Smooth muscle cell (in vitro differentiated cells): ENCODE data around the gene GNA15. TPM values are rescaled to one million over a fixed set of nuclear protein-coding genes. Genes with fewer than 3 reads are reported as not detected.
"Not testable (repeated sequence)": the region's sequence is repeated elsewhere in the genome, so short reads cannot be mapped to it uniquely, and the experiment has no call there.

ENCODE experiments used
- DNase-seq: peaks from one replicate; lab custom pipeline; 2025; ENCODE audit not compliant: unreplicated experiment; lab: John Stamatoyannopoulos, UW
- H2AFZ ChIP-seq: fragments of 200-600 bp; sonication (generic); 2 replicates; pipeline ENCODE4 v1.6.0; 2016; ENCODE audit warnings: antibody characterized with exemption, low read depth, mild to moderate bottlenecking
- H3F3A ChIP-seq: fragments of 200-600 bp; sonication (generic); 2 replicates; pipeline ENCODE4 v1.6.0; 2017; ENCODE audit warnings: antibody characterized with exemption, low read depth
- H3K27ac ChIP-seq: fragments of 200-600 bp; sonication (generic); 2 replicates; pipeline ENCODE4 v1.5.1; 2016; ENCODE audit warnings: low read depth, mild to moderate bottlenecking
- H3K27me3 ChIP-seq: fragments of 200-600 bp; sonication (generic); 2 replicates; pipeline ENCODE4 v1.6.1; 2016; ENCODE audit warnings: low read depth, mild to moderate bottlenecking
- H3K36me3 ChIP-seq: fragments of 200-600 bp; sonication (generic); 2 replicates; pipeline ENCODE4 v1.5.1; 2016; ENCODE audit warnings: low read depth
- H3K4me1 ChIP-seq: fragments of 200-600 bp; sonication (generic); 2 replicates; pipeline ENCODE4 v1.5.1; 2016; ENCODE audit warnings: low read depth
- H3K4me2 ChIP-seq: fragments of 200-600 bp; sonication (generic); 2 replicates; pipeline ENCODE4 v1.6.0; 2016; ENCODE audit warnings: mild to moderate bottlenecking
- H3K4me3 ChIP-seq: fragments of 200-600 bp; sonication (generic); 2 replicates; pipeline ENCODE4 v1.5.1; 2016; ENCODE audit warnings: mild to moderate bottlenecking
- H3K79me2 ChIP-seq: fragments of 200-600 bp; sonication (generic); 2 replicates; pipeline ENCODE4 v1.6.0; 2016; ENCODE audit warnings: low read depth, mild to moderate bottlenecking
- H3K9ac ChIP-seq: fragments of 200-600 bp; sonication (generic); 2 replicates; pipeline ENCODE4 v1.6.0; 2016; ENCODE audit warnings: low read depth
- H3K9me3 ChIP-seq: fragments of 200-600 bp; sonication (generic); replicated peaks from 2 replicates; pipeline ENCODE4 v1.5.1; 2016; ENCODE audit warnings: low read depth
- H4K20me1 ChIP-seq: fragments of 200-600 bp; sonication (generic); 2 replicates; pipeline ENCODE4 v1.6.0; 2016; ENCODE audit warnings: low read depth
- WGBS: methylation state at CpG from one replicate; pipeline ENCODE4 v1.1.7; 2016; ENCODE audit warnings: low lambda C conversion rate; 5-methylcytosine and 5-hydroxymethylcytosine counted together
- polyA plus RNA-seq: library from polyadenylated mRNA; unstranded; fragments of >200 nt; fragmentation: Nextera tagmentation; extraction: Ambion mirVana; gene quantifications from 2 replicates; pipeline ENCODE4 v1.2.1, GENCODE V29; 2016
- total RNA-seq: library from RNA; depleted of rRNA; stranded (reverse); fragments of >200 nt; gene quantifications from 2 replicates; pipeline ENCODE4 v1.2.3, GENCODE V29; 2014
- TF ChIP-seq, protein P1 (sequence below): fragments of 200-600 bp; sonication (generic); IDR thresholded peaks from 2 replicates; pipeline ENCODE4 v1.5.1; 2017; ENCODE audit warnings: borderline replicate concordance, mild to moderate bottlenecking, antibody characterized with exemption; ENCODE audit not compliant: insufficient read depth, poor library complexity, severe bottlenecking

Gene GNA15, protein sequence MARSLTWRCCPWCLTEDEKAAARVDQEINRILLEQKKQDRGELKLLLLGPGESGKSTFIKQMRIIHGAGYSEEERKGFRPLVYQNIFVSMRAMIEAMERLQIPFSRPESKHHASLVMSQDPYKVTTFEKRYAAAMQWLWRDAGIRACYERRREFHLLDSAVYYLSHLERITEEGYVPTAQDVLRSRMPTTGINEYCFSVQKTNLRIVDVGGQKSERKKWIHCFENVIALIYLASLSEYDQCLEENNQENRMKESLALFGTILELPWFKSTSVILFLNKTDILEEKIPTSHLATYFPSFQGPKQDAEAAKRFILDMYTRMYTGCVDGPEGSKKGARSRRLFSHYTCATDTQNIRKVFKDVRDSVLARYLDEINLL
- 1.5 and 1.8 TPM in 2 replicates for total RNA-seq
- polyA plus RNA-seq = 0.43 and 1.2 TPM in 2 replicates

DNA sequence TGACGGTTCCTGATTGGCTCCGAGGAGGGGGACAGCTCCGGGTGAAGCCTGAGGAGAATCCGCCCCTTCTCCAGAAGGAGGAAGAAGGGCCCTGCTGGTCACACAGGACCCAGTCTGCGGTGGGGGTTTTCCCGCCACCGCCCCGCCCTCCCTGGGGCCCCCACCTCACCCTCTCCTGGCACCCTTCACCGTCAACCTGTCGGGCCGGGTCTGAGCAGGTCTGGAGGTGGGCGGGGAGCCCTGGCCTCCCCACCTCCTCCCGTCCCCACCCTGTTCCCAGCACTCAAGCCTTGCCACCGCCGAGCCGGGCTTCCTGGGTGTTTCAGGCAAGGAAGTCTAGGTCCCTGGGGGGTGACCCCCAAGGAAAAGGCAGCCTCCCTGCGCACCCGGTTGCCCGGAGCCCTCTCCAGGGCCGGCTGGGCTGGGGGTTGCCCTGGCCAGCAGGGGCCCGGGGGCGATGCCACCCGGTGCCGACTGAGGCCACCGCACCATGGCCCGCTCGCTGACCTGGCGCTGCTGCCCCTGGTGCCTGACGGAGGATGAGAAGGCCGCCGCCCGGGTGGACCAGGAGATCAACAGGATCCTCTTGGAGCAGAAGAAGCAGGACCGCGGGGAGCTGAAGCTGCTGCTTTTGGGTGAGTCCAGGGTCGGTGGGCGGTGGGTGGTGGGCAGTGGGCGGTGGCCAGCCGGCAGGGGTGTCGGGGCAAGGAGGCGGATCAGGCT lies at the start of gene GNA15:
Gene GNA15, plus strand, starts transcription at position 73 of the 723 bp plus-strand sequence. Its CDS starts 418 bp downstream, at position 491.
- H3K27me3 ChIP-seq = no peaks in the 10 kb centered on the region
- TF ChIP-seq, protein P1, sequence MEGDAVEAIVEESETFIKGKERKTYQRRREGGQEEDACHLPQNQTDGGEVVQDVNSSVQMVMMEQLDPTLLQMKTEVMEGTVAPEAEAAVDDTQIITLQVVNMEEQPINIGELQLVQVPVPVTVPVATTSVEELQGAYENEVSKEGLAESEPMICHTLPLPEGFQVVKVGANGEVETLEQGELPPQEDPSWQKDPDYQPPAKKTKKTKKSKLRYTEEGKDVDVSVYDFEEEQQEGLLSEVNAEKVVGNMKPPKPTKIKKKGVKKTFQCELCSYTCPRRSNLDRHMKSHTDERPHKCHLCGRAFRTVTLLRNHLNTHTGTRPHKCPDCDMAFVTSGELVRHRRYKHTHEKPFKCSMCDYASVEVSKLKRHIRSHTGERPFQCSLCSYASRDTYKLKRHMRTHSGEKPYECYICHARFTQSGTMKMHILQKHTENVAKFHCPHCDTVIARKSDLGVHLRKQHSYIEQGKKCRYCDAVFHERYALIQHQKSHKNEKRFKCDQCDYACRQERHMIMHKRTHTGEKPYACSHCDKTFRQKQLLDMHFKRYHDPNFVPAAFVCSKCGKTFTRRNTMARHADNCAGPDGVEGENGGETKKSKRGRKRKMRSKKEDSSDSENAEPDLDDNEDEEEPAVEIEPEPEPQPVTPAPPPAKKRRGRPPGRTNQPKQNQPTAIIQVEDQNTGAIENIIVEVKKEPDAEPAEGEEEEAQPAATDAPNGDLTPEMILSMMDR = no peak
- H3K4me1 ChIP-seq = no peaks in the 10 kb centered on the region
- H4K20me1 ChIP-seq = no peaks in the 10 kb centered on the region
- H3K4me2 ChIP-seq = no peak within 1 kb of the TSS
- H2AFZ ChIP-seq = no peak within 1 kb of the TSS
- no peaks in the 10 kb centered on the region for H3K79me2 ChIP-seq
- no peak within 1 kb of the TSS for H3K9ac ChIP-seq
- H3K27ac ChIP-seq = no peak within 1 kb of the TSS
- H3K36me3 ChIP-seq = no peaks in the 10 kb centered on the region
- no peaks in the 10 kb centered on the region for H3F3A ChIP-seq
- H3K4me3 ChIP-seq = no peak within 1 kb of the TSS
- H3K9me3 ChIP-seq = no peaks in the 10 kb centered on the region
- no peak for DNase-seq
- 90% methylated on average over 30 of the region's 40 CpGs for WGBS

DNA sequence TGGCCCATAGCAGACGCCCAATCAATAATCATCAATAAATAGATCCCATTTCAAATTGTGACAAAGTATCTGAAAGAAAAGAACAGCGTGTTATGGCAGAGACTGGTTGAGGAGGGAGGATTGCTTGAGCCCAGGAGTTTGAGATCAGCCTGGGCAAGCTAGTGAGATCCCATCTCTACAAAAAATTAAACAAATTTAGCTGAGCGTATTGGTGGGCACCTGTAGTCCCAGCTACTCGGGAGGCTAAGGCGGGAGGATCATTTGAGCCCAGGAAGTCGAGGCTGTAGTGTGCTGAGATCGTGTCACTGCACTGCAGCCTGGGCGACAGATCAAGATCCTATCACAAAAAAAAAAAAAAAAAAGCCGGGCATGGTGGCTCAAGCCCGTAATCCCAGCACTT lies 48.1 kb upstream of the GNA15 start:
- Histone ChIP-seq H3K4me3 (no peak overlapping the region), H3K36me3 (no peaks in the 10 kb centered on the region), H3K27ac (no peak overlapping the region), H3K9ac (no peak overlapping the region), H2AFZ (no peak overlapping the region), H3K27me3 (no peaks in the 10 kb centered on the region), H4K20me1 (no peaks in the 10 kb centered on the region), H3K79me2 (no peaks in the 10 kb centered on the region), H3K9me3 (no peaks in the 10 kb centered on the region), H3F3A (no peaks in the 10 kb centered on the region), H3K4me1 (no peaks in the 10 kb centered on the region), H3K4me2 (no peak overlapping the region)
- no peak for DNase-seq
- 94% methylated on average over 10 of the region's 10 CpGs for WGBS
- TF ChIP-seq, protein P1 = no peak

DNA sequence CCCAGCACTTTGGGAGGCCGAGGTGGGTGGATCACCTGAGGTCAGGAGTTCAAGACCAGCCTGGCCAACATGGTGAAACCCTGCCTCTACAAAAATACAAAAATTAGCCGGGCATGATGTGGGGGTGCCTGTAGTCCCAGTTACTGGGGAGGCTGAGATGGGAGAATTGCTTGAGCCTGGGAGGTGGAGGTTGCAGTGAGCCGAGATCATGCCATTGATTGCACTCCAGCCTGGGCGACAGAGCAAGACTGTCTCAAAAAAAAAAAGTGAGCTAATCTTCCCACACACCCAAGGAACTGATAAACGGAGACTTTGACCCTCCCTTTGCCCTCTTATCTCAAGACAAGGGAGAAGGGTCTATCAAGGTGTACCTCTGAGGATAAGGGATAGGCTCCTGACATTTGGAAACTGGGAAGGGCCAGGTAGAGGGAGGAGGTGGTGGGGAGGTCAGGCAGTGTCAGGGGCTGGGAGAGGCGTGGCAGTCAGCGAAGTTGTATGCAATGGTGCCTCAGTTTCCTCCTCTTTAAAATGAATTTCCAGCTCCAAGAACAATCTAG lies 46.5 kb upstream of the GNA15 start:
- not testable (repeated sequence) for H3K27me3 ChIP-seq, H3K9ac ChIP-seq, DNase-seq, H3K4me1 ChIP-seq, H4K20me1 ChIP-seq, H2AFZ ChIP-seq, H3F3A ChIP-seq, H3K4me3 ChIP-seq, H3K4me2 ChIP-seq, H3K27ac ChIP-seq, H3K36me3 ChIP-seq, H3K79me2 ChIP-seq, H3K9me3 ChIP-seq
- WGBS = 82% methylated on average over 7 of the region's 7 CpGs
